GM21786 (cell line): ENCODE data around the gene HELZ.

Experiments used
- ATAC-seq: cut with Tn5 transposase; IDR thresholded peaks from one replicate; pipeline ENCODE4 v1.9.1; 2021; ENCODE audit not compliant: unreplicated experiment

HELZ gene

GRCh38 chr17:67092291-67092690 is 152.7 kb downstream of the HELZ start:
- no peak for ATAC-seq

DNA sequence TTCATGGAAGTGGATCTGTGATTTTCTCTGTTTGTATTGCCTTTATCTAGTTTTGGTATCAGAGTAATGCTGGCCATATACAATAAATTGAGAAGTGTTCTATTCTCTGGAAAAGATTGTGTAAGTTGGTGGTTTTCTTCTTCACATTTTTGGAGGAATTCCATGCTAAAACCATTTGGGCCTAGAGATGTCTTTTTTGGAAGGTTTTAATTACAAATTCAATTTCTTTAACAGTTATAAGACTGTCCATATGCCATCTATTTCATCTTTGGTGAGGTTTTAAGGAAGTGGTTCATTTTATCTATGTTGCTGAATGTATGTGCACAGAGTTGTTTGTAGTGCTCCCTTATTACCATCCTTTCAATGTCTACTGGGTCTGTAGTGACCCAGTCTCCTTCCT is 154.7 kb downstream of the HELZ start:
- no peak for ATAC-seq

DNA sequence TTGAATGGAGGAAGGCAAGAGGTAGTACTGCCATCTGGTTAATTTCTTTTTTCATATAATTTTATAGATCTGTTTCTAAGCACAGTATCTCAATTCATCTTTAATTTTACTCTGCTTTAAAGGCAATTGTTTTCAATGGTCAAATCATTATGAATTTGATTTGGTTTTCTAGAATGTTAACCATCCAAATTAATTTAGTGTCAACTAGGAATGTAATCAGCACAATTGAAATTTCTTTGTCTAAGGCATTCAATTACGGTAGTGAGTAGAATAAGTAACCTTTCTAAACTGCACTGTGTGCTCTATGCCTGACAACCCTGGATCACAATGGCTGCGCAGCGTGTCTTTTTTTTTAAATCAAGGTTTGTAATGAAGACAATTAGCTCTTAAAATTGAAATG is 156.4 kb downstream of the HELZ start:
- ATAC-seq: no peak

DNA sequence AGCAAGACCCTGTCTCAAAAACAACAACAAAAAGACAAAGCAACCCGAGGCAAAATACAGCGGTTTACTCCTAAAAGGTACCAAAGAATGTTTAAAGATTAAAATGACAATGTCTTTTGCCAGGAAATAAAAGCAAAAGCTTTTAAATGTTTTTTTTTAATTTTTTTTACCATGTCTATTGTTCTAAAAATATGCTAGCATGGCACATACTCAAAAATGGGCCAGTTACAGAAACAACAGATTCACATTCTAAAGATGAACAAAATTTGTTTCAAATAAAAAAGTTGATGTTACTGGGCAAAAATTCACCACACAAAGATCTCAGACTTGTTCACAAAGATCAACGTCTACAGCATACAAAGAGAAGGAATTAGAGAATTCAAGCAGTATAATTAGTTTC is 159.6 kb downstream of the HELZ start:
- no peak for ATAC-seq

DNA sequence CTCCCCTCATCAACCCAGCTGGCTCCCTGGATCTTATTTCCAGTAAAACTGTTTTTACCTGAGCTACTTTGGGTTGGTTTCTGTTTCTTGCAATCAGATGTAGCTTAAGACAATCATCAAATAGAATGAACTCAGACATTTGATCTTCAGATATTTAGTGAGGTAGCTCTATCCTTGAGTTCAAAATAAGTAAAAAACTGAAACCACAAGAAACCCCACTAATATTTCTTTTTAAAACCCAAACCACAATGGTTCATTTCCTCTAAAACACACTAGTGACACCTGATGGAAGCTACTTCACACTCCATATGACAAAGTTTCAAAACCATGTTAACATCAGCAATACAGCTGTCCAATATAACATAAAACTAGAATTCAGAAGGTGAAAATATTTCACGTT is 162.9 kb downstream of the HELZ start:
- ATAC-seq: peak; percentile 75

- no peak for ATAC-seq
These were observed 164.2 kb downstream of the HELZ start for GRCh38 chr17:67080804-67081203.

DNA sequence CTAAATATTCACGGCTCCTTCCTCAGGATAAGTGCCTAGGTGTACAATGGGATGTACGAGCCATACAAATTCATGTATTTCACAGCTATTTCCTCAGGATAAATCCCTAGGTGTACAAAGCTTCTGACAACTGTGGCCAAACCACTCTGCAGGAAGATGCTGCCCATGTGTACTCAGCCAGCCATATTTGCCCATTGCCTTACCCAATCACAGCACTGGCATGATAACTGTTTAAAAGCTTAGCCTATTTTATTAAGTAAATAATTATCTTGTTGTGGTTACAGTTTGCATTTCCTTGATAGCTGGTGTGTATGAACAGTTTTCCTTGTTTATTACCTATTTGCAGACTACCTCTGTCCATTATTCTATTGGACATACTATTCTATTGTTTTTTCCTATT is 165.5 kb downstream of the HELZ start:
- ATAC-seq: no peak

- no peak for ATAC-seq
These were observed 166.7 kb downstream of the HELZ start for GRCh38 chr17:67078292-67078691.

GRCh38 chr17:67076290-67076689 is 168.7 kb downstream of the HELZ start:
- no peak for ATAC-seq

DNA sequence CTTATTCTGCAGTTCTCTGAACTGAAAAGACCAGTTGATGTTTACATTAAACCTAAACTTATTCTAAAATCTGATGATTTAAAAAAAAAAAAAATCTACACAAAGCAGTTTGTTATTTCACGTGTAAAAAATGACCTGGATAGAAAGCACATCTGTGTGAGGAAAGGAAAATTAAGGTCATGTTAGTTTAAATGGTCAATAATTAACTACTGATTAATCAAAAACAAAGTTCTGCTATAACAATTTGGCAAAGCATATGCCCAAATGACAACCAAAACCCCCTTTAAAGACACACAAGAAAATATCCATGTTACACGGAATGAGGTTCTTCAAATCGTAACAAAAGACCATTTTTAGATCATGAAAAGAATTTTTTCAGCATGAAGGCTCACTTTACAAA is 170.2 kb downstream of the HELZ start:
- no peak for ATAC-seq

- no peak for ATAC-seq
These were observed 172.1 kb downstream of the HELZ start for GRCh38 chr17:67072885-67073284.

DNA sequence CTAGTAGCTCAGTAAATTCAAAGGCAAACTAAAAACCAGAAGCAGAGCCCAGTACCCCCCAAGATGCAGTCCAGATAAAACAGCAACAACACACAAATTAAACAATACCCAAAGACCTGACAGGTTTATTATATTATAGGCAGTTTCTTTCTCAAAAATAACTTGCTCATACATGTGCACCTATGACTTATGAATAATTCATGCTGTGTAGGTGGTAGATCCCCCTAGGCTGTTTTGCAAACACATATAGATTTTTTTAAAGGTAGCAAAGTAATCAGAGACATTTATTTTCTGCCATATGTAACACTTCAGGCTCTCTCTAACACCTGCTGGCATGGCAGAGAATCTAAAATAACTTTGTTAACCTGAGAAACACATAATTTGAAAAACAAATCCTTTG is 173.4 kb downstream of the HELZ start:
- ATAC-seq: no peak

DNA sequence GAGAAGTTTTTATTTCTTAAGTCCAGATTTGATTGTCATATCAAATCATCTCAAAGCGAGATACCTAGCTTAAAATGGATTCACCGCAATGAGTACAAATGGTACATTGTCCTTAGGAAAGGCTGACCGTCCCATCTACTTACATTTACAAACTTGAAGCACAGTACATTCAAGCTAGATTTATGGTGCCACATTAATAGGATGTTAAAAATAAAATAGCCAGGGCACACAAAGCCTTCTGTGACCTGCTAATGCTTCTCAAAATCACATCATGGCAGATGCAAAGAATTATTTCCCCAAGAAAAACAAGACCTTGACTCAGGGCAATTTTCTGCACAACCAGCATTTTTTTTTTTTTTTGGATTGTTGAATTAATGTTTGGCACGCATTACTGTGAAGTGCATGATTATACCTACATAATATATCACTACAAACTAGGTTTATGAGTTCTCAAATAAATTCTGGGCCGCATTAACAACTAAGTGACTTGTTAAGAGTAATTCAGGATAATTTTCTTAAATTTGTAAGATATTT is 175.3 kb downstream of the HELZ start:
- no peak for ATAC-seq

DNA sequence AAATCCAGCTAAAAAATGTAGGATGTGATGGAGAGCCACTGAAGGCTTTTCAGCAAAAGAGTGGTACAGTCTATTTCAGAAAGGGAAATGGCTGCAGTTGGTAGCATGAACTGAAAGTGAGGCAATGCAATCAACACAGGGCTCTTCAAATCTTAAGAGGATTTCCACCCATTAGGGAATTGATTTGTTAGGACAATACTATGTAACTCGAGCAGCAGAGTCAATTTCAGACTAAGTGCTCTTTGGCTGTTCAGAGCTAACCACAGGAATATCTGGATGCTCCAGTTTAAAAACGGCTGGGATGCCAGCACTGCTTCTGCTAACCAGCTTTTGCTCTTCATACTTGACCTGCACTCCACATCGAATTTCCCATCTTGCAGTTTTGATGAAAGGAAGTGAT is 176.0 kb downstream of the HELZ start:
- ATAC-seq: no peak

DNA sequence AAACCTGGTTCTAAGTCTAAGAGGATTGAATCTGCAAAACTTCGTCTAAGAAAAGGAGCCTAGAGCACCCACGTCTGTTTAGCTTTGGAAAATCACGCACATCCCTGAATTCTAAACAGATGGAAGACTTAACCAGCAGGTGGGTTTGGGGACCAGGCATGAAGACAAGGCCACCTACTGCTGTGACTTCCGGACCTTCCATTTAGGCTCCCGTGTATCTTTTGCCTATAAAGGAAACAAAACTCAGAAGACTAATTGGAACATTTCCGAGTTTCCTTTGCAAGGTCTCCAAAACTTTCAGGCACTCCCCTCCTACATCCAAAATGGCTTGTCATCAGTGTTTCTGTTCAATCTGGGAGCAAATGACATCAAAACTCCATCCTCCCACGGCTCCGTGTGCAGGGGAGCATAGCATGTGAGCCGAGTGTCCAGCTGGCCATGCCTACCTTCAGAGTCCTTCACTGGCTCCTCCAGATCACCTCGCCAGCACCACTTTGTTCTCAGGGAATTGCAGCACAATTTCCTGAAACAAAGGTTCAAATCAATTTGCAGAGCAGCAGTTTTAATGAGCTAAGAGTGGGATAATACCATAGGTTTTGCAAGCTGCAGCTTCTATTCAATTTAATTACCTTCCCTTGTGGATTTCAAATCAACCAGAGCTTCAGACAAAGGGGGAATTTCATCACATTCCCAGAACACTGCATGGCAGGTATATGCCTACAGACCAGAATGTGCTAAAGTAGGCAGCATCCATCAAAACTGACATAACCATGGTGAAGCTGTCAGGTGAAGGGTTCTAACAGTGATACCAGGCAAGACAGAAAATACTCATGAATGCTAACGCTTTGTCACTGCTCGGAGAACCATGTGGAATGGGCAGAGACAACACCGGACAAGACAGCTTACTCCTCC is 177.2 kb downstream of the HELZ start:
- no peak for ATAC-seq

GRCh38 chr17:67066717-67067116 is 178.3 kb downstream of the HELZ start:
- ATAC-seq: no peak

- ATAC-seq: no peak
These were observed 181.9 kb downstream of the HELZ start for GRCh38 chr17:67063141-67063540.

DNA sequence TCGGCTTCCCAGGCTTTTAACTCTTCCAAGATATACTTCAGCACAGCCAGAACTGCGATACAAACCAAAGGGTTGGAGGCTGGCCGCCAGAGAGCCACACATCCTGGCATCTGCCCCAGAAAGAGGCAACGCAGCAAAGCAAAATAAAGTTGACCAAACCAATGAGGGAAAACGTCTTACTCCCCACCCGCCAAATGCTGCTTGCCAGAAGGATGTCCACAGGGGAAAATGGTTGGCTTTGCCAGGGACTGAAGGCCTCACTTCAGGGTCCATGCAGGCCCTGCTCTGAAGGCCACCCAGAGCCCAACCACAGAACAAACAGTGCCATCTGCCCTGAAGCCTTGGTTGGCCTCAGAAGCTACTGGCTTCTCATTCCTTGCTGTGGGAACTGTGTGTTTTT is 185.6 kb downstream of the HELZ start:
- no peak for ATAC-seq

DNA sequence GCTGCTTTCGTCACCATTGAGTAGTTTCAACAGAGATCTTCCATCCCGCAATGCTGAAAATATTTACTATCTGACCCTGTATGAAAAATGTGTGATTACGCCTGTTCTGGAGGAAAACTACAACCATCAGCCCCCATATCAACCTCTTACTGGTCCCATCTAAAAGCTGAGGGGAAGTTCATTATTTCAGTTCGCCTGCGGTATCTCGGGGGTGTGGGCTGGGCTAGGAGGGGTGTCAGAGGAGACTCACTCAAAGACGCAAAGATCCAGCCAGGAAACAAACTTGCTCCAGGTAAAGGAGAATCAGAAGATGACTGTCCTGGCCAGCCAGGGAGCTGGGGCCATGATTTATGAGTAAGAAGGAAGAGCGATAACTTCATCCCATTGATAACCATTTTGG is 187.0 kb downstream of the HELZ start:
- no peak for ATAC-seq

DNA sequence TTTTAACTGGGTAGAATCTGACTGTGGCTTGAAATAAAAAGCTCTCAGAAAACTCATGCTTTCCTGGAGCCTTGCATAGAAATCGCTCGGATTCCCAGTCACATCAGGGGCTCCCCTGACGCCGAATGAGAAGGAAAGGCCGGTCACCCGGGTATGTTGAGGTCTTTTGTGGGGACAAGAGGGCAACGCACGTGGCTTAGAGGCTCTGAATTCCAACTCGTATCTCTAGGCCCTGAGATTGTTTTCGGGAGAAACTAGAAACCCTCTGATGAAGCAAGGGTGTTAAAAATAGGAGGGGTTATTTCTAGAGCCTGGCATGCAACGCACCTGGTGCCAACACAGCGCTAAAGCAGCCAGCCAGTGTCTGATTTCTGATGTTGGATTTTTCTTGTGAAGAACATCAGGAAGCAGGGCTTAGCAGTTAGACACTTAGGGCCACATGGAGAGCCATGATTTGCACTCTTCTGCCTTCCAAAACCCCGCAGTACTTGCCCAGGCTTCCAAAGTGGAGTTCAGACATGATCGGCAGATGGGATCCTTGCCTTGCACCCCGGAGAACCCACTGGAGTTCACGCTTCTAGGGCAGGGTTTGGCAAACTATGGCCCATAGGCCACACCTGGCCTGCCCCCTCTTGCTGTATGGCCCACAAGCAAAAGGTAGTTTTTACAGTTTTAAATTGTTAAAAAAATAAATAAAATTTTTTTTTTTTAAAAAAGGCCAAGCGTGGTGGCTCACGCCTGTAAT is 188.1 kb downstream of the HELZ start:
- ATAC-seq: no peak

DNA sequence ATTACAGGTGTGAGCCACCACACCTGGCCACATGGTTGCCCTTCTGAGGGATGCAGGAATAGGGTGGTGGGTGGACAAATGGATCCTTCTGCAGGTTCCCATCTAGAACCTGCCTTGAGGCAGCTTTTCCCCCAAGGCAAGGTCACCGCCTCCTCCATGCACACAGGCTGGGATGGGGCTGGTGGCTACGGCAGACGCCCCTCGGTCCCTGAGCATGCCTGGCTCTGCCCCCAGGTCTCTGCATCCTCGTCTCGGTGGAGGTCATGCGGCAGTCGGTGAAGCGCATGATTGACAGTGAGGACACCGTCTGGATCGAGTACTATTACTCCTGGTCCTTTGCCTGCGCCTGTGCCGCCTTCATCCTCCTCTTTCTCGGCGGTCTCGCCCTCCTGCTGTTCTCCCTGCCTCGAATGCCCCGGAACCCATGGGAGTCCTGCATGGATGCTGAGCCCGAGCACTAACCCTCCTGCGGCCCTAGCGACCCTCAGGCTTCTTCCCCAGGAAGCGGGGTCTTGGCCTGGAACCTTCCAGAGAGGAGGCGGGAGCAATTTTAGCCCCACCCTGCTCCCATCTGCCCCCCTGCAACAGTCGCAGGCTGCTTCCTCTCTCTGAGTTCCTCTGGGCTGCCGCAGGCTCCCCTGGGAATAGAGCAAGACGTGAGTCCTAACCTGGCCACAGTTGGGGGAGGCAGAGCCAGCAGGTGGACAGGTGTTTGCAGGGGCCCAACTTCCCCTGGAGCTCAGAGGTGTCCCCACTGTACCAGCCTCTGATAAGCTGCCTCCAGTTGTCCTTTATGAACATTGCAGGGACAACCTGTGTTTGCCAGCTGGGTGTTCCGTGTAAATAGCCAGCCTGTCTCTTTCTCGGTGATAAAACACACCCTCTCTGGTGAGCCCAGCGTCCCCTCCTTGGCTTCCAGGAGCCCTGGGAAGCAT is 188.9 kb downstream of the HELZ start:
- no peak for ATAC-seq
